Daoy (cell line): ENCODE data around the gene TNFSF13B. TPM values are rescaled to one million over a fixed set of nuclear protein-coding genes. Genes with fewer than 3 reads are reported as not detected.
"Not testable (repeated sequence)": the region's sequence is repeated elsewhere in the genome, so short reads cannot be mapped to it uniquely, and the experiment has no call there.

Experiments used
- DNase-seq: peaks from one replicate; pipeline ENCODE4 v3.0.0-alpha.2; 2015; ENCODE audit warnings: low read depth
- total RNA-seq: library from RNA; depleted of rRNA; stranded (reverse); fragments of >200 nt; shearing (Covaris generic); gene quantifications from 2 replicates; pipeline ENCODE4 v1.2.3, GENCODE V29; 2014; rRNA removed

The TNFSF13B gene
- 0.06 TPM in 1 of 2 replicates, not detected in the other for total RNA-seq

- peak; percentile 9 for DNase-seq
Observed at GRCh38 chr13:108269601-108270328, at the start of gene TNFSF13B. TNFSF13B (plus strand) TSS chr13:108269718; CDS start chr13:108269896, 178 bp downstream.

- DNase-seq: no peak
Observed at GRCh38 chr13:108220041-108220440, 49.5 kb upstream of the TNFSF13B start.

- DNase-seq: no peak
Observed at GRCh38 chr13:108223687-108224503, 45.6 kb upstream of the TNFSF13B start.

- DNase-seq: no peak
Observed at GRCh38 chr13:108225440-108225839, 44.1 kb upstream of the TNFSF13B start.

GRCh38 chr13:108226184-108226583 lies 43.3 kb upstream of the TNFSF13B start:
- DNase-seq: no peak

- DNase-seq: no peak
Observed at GRCh38 chr13:108227651-108228272, 41.8 kb upstream of the TNFSF13B start.

- DNase-seq: no peak
Observed at GRCh38 chr13:108230377-108230776, 39.1 kb upstream of the TNFSF13B start.

- DNase-seq: no peak
Observed at GRCh38 chr13:108249150-108249549, 20.4 kb upstream of the TNFSF13B start.

- no peak for DNase-seq
Observed at GRCh38 chr13:108257248-108257647, 12.3 kb upstream of the TNFSF13B start.

- no peak for DNase-seq
Observed at GRCh38 chr13:108263621-108264355, 5.7 kb upstream of the TNFSF13B start.

GRCh38 chr13:108266321-108266990 lies 3.1 kb upstream of the TNFSF13B start:
- no peak for DNase-seq

GRCh38 chr13:108267347-108267746 lies 2.2 kb upstream of the TNFSF13B start:
- DNase-seq: no peak

GRCh38 chr13:108267855-108268254 lies 1.7 kb upstream of the TNFSF13B start:
- DNase-seq: not testable (repeated sequence)

- DNase-seq: no peak
Observed at GRCh38 chr13:108268466-108269112, 929 bp upstream of the TNFSF13B start.

- no peak for DNase-seq
Observed at GRCh38 chr13:108270442-108270841, 924 bp downstream of the TNFSF13B start.

- DNase-seq: no peak
Observed at GRCh38 chr13:108272333-108272732, 2.8 kb downstream of the TNFSF13B start.

GRCh38 chr13:108273429-108274118 lies 4.1 kb downstream of the TNFSF13B start:
- no peak for DNase-seq

GRCh38 chr13:108274718-108275117 lies 5.2 kb downstream of the TNFSF13B start:
- no peak for DNase-seq

GRCh38 chr13:108276060-108276459 lies 6.5 kb downstream of the TNFSF13B start:
- DNase-seq: no peak

GRCh38 chr13:108278466-108278865 lies 8.9 kb downstream of the TNFSF13B start:
- no peak for DNase-seq
